ENCODE results near the gene STOM. TPM values are rescaled to one million over a fixed set of nuclear protein-coding genes. Genes with fewer than 3 reads are reported as not detected.

STOM gene
- polyA plus RNA-seq, 3 donors: 23.8 to 66.9 (median 63.8) TPM

DNA sequence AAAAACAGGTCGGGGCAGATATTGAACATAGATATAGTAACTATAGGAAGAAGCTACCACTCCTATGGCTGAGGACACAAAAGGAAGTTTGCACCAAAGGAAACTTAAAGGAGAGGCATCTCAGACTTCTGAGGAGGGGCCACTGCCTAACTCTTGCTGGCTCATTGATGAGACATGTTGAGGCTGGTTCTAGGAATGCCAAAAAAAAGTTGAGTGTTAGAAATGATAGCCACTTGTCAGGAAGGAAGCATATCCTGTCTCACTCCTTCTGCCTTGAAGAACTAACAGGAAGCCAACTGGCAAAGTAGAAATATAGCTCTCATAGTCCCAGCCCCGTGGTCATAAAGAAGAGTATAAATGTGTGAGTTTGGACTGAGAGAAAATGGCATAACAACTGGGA lies 23.3 kb upstream of the STOM start:
- DNase-seq: no peak
- H3K4me3 ChIP-seq (replicated peaks in 1 of 3; ENCODE audit: low read depth in 2 of 3, low read length in 3 of 3): no peak overlapping the region
- Mint-ChIP-seq H3K27ac (no peak overlapping the region), H3K4me3 (no peak overlapping the region), H3K4me1 (peaks cover 36% of the 10 kb centered on the region), H3K27me3 (ENCODE audit: low read depth in 3 of 3) (no peaks in the 10 kb centered on the region), H3K36me3 (no peaks in the 10 kb centered on the region), H3K9me3 (peaks cover 3 to 6% (median 4%) of the 10 kb centered on the region in 7 donors)
- H2AFZ ChIP-seq (ENCODE audit: insufficient read depth, low read depth, low read length, poor library complexity, severe bottlenecking): no peak overlapping the region
- H3K4me2 ChIP-seq (replicated peaks; ENCODE audit: extremely low read depth, low read length, poor library complexity, severe bottlenecking): no peak overlapping the region
- TF ChIP-seq, protein P1, sequence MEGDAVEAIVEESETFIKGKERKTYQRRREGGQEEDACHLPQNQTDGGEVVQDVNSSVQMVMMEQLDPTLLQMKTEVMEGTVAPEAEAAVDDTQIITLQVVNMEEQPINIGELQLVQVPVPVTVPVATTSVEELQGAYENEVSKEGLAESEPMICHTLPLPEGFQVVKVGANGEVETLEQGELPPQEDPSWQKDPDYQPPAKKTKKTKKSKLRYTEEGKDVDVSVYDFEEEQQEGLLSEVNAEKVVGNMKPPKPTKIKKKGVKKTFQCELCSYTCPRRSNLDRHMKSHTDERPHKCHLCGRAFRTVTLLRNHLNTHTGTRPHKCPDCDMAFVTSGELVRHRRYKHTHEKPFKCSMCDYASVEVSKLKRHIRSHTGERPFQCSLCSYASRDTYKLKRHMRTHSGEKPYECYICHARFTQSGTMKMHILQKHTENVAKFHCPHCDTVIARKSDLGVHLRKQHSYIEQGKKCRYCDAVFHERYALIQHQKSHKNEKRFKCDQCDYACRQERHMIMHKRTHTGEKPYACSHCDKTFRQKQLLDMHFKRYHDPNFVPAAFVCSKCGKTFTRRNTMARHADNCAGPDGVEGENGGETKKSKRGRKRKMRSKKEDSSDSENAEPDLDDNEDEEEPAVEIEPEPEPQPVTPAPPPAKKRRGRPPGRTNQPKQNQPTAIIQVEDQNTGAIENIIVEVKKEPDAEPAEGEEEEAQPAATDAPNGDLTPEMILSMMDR (IDR thresholded peaks at IDR 0.05): no peak
- intact Hi-C loops (cut with micrococcal nuclease): no loop called here
- H3K27me3 ChIP-seq (ENCODE audit: control insufficient read depth in 2 of 2, insufficient read depth in 2 of 2, low read length in 2 of 2): no peaks in the 10 kb centered on the region
- no peaks in the 10 kb centered on the region for H3K79me2 ChIP-seq (ENCODE audit: insufficient read depth, low read length)
- no peaks in the 10 kb centered on the region for H3K9me3 ChIP-seq (replicated peaks in 1 of 2; ENCODE audit: control insufficient read depth in 1 of 2, insufficient read depth in 1 of 2, low read length in 2 of 2)
- WGBS (ENCODE audit: insufficient coverage): no CpG with 5 or more reads among the region's 2 CpGs
- peaks cover 14 to 20% of the 10 kb centered on the region in 2 donors for H3K4me1 ChIP-seq (ENCODE audit: control insufficient read depth in 1 of 2, insufficient read depth in 2 of 2, low read length in 2 of 2)
- no peaks in the 10 kb centered on the region for H3K36me3 ChIP-seq (replicated peaks in 1 of 2; ENCODE audit: control insufficient read depth in 1 of 2, insufficient read depth in 2 of 2, low read length in 2 of 2)
- no peak overlapping the region for H3K27ac ChIP-seq (ENCODE audit: low read depth in 1 of 2, low read length in 2 of 2)
- no peak overlapping the region for H3K9ac ChIP-seq (ENCODE audit: insufficient read depth, low read length, poor library complexity, severe bottlenecking)
- no peaks in the 10 kb centered on the region for H4K20me1 ChIP-seq (ENCODE audit: insufficient read depth, low read length)

DNA sequence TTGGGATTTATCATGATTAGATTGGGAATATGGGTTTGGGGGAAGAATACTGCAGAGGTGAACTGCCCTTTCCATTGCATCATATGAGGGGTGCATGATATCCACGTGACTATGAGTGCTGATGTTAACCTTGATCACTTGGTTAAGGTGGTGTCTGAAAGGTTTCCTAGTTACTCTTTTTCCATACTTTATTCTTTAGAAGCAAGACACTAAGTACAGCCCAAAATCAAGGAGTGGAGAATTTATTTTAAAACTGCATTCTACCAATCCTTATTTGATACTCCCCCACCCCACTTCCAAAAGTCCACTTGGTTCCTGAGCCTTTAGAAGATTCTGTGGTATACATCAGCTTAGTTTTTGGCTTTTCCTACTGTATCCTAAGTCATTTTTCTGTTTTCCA lies 20.3 kb upstream of the STOM start:
- TF ChIP-seq, protein P1 (IDR thresholded peaks at IDR 0.05): no peak
- Histone ChIP-seq H3K36me3 (replicated peaks in 1 of 2; ENCODE audit: control insufficient read depth in 1 of 2, insufficient read depth in 2 of 2, low read length in 2 of 2) (no peaks in the 10 kb centered on the region), H3K27me3 (ENCODE audit: control insufficient read depth in 2 of 2, insufficient read depth in 2 of 2, low read length in 2 of 2) (no peaks in the 10 kb centered on the region), H3K9ac (ENCODE audit: insufficient read depth, low read length, poor library complexity, severe bottlenecking) (no peak overlapping the region), H3K4me3 (replicated peaks in 1 of 3; ENCODE audit: low read depth in 2 of 3, low read length in 3 of 3) (no peak overlapping the region), H3K9me3 (replicated peaks in 1 of 2; ENCODE audit: control insufficient read depth in 1 of 2, insufficient read depth in 1 of 2, low read length in 2 of 2) (no peaks in the 10 kb centered on the region), H3K27ac (ENCODE audit: low read depth in 1 of 2, low read length in 2 of 2) (no peak overlapping the region), H3K4me2 (replicated peaks; ENCODE audit: extremely low read depth, low read length, poor library complexity, severe bottlenecking) (no peak overlapping the region), H3K79me2 (ENCODE audit: insufficient read depth, low read length) (no peaks in the 10 kb centered on the region), H4K20me1 (ENCODE audit: insufficient read depth, low read length) (no peaks in the 10 kb centered on the region), H3K4me1 (ENCODE audit: control insufficient read depth in 1 of 2, insufficient read depth in 2 of 2, low read length in 2 of 2) (peaks cover 14 to 20% of the 10 kb centered on the region in 2 donors), H2AFZ (ENCODE audit: insufficient read depth, low read depth, low read length, poor library complexity, severe bottlenecking) (no peak overlapping the region)
- H3K27me3 Mint-ChIP-seq (ENCODE audit: low read depth in 3 of 3): no peaks in the 10 kb centered on the region
- no CpG with 5 or more reads among the region's 1 CpG for WGBS (ENCODE audit: insufficient coverage)
- intact Hi-C loops (cut with micrococcal nuclease): no loop called here
- H3K36me3 Mint-ChIP-seq: no peaks in the 10 kb centered on the region
- no peaks in the 10 kb centered on the region for H3K9me3 Mint-ChIP-seq
- H3K4me1 Mint-ChIP-seq: peaks cover 35% of the 10 kb centered on the region
- H3K4me3 Mint-ChIP-seq: no peak overlapping the region
- H3K27ac Mint-ChIP-seq: no peak overlapping the region
- DNase-seq: no peak
